HG03571 (cell line): Measurements from ENCODE around the gene SLC38A9.

Experiments
- ATAC-seq: cut with Tn5 transposase; IDR thresholded peaks from one replicate; pipeline ENCODE4 v1.9.1; 2021; ENCODE audit not compliant: unreplicated experiment

The SLC38A9 gene

DNA sequence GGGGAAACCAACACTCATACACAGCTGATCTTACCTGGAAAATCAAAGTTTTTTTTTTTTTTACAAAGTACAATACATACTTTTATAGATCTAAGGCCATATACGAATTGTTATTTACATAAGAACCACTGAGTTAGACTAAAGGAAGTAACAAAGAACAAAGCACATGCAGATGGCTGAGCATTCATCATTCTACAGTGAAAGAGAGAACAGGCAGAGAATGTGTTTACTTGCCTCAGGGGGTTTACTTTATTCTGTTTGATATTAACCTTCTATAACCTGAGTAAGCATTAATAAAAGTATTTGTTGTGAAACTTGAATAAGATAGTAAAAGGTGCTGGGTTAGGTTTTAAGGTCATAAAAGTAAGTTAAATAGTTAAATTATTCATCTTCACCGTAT is 54.7 kb downstream of the SLC38A9 start:
- no peak for ATAC-seq

DNA sequence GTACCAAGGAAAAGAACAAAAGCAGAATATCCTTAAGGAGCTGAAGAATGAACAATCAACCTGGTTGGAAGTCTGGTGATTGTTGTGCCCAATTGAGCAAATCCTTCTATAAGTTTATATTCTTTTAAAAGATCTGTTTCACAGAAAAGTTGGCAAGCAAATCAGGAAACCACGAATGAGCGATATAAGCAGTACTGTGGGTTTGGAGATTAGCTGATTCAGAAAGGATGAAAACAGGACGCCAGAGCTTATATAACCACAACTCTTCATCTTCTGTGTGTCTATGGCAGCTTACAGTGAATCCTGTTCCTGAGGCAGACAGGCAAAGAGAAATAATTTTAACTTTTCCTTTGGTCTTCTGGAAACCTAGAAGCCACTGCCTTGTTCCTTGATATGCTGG is 61.7 kb downstream of the SLC38A9 start:
- ATAC-seq: no peak

- no peak for ATAC-seq
Measured at GRCh38 chr5:55649963-55650362, 62.2 kb downstream of the SLC38A9 start.

- no peak for ATAC-seq
Measured at GRCh38 chr5:55645304-55645703, 66.8 kb downstream of the SLC38A9 start.

GRCh38 chr5:55638455-55638854 is 73.7 kb downstream of the SLC38A9 start:
- ATAC-seq: no peak

GRCh38 chr5:55638051-55638450 is 74.1 kb downstream of the SLC38A9 start:
- no peak for ATAC-seq

GRCh38 chr5:55636683-55637082 is 75.4 kb downstream of the SLC38A9 start:
- ATAC-seq: no peak

DNA sequence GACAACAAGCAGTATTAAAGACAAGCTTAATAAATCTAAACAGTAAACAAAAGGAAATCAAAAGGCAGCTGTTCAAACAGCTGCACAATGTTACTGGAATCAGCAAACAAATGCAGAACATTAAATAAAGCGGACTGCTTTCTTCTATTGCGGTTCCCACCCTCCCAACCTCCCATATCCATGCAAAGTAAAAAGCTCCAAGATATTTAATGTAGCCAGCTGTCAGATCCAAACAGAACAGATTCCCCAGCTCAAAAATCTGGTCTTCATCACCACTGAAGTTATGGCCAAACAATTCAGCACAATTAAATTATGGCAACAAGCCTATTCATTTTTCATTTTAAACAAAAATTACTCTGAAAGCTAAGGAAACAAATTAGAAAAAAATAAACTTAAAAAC is 75.9 kb downstream of the SLC38A9 start:
- no peak for ATAC-seq

DNA sequence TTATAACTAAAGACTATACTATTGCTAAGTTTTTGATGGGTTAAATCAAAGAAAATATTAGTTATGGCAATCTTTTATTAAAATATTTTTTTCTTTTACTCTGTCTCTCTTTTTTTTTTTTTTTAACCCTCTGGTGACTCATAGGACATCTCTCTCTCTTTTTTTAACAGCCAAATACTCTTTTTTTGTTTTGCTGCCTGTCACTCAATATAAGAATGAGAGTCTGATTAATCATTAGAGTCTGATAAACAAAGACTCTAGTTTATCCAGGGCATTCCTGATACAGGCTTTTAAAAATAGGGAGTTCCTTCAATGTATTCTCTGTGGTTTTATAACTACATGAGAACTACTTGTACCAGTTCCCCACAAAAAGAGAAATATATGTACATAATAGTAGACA is 77.3 kb downstream of the SLC38A9 start:
- ATAC-seq: no peak

DNA sequence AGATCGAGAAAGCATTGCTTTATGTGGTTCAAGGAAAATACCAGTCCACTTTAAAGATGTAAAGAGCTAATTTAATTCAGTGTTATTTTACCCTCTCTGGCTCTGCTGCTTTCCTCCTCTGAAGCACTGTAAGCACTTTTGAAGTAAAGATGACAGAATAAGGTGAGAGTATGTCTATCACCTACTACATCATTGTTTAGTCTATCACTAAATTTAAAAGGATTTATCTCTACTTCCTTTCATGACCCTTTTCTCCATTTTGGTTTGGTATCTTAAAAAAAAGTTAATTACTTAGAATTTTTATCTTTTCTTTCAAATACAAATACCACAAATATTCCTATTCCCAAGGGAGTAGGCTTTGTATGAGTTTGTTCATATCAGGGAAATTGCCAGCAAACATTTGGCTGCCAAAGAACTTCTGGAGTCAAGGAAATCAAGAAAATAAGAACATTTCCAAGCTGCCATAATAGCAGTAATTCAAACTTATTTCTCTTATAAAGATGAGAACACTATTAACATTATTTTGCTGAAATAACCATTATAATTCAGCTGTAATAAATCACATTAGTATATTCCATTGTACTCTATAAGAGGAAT is 77.8 kb downstream of the SLC38A9 start:
- no peak for ATAC-seq

- no peak for ATAC-seq
Measured at GRCh38 chr5:55633574-55634208, 78.4 kb downstream of the SLC38A9 start.

DNA sequence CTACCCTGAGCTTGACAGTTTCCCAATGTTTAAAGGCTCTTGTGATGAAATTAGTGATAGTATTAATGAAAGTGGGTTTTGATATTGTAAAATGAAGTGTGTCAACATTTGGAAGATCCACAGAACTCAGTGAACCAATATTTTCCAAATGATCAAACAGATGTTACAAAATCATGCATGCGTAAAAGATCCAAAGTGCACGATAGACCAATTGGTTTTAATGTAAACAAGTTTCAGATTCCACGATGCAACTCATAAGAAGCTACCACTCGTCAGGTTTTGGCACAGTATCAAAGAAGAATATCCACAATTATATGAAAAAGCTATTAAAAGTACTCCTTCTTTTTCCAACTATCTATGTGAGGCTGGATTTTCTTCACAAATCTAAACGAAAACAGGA is 82.3 kb downstream of the SLC38A9 start:
- no peak for ATAC-seq

DNA sequence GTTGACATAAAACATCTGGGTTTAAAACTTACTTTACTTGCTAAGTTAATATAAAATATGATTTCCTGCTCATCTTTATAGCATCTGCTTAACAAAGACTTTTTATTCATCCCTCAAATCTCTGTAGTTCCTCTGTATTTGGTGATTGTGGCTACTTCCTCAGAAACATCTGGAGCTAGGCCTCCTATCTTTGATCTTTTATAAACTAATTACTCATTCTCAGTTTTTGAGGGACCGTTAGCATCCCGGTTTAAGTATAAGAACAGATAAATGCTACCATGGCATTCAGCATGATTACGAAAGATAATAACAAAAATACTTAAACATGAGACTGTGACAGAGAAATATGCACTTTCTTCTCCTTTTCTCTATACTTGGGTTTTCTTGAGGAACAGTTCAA is 85.3 kb downstream of the SLC38A9 start:
- ATAC-seq: no peak

DNA sequence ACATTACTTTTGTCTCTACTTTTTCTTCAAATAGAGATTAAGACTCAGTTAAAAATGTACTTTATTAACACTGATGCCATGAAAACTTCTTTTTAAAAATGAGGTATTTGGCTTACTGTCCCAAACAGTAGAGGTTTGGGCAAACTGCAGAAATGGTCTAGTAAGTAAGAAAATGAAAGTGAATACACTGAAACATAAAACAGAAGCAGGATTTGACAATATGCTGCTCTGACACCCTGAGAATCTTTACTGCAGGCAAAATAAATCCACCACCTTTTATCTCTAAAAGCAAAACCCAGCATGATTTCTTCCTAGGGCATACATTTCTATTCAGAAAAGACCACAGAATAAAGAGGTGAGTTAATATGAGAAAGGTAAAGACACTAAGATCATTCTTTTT is 86.2 kb downstream of the SLC38A9 start:
- ATAC-seq: no peak

GRCh38 chr5:55625589-55625909 is 86.6 kb downstream of the SLC38A9 start:
- ATAC-seq: no peak

DNA sequence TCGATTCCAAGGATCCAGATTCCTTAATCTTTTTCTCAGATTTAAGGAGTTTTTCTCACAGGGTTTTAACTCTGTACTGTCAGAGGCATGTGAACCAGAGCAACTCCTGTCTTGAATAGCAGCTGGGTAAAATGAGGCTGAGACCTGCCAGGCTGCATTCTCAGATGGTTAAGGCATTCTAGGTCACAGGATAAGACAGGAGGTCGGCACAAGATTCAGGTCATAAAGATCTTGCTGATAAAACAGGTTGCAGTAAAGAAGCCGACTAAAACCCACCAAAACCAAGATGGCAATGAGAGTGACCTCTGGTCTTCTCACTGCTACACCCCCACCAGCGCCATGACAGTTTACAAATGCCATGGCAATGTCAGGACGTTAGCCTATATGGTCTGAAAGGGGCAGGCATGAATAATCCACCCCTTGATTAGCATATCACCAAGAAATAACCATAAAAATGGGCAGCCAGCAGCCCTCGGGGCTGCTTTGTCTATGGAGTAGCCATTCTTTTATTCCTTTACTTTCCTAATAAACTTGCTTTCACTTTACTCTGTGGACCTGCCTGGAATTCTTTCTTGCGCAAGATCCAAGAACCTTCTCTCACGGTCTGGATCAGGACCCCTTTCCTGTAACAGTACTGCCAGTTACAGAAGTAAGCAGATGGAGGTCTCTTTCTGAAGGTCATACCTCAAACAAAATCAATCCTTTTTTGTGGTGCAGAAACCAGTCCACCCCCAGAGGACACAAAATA is 87.1 kb downstream of the SLC38A9 start:
- no peak for ATAC-seq

DNA sequence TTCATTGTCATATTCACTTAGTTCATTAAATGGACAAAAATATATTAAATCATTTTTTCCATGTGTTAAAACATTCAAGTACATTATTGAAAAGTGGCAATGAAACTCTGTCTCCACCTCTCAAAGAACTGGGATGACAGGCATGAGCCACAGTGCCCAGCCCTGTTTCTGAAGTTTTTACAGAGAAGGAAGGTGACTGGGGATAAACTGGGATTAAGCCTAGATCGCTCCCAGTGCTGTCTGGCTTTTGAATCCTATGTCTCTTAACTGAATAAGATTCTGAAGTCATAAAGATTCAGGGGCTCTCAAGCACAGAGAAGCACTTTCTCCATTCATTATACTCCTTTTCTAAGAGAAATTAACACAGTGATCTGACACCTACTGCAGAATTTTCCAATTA is 88.3 kb downstream of the SLC38A9 start:
- ATAC-seq: no peak

DNA sequence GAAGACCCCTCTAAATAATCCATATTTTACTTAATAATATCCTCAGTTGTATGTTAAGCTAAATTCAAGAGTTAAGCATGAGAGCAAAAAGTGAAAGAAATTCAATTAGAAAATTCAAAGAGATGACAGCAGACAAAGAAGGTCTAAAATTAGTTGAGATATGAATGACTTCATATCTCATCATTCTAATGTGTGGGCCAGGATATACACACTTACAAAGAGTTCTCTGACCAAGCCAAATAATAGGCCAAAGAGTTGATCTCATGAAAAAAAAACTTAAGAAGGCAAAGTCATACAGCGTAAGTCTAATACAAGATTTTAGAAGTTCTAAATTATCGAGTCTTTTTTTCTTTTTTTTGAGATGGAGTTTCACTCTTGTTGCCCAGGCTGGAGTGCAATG is 89.7 kb downstream of the SLC38A9 start:
- ATAC-seq: no peak

- no peak for ATAC-seq
Measured at GRCh38 chr5:55621229-55621628, 90.9 kb downstream of the SLC38A9 start.

GRCh38 chr5:55620766-55621160 is 91.4 kb downstream of the SLC38A9 start:
- no peak for ATAC-seq

- ATAC-seq: no peak
Measured at GRCh38 chr5:55620009-55620765, 91.9 kb downstream of the SLC38A9 start.

DNA sequence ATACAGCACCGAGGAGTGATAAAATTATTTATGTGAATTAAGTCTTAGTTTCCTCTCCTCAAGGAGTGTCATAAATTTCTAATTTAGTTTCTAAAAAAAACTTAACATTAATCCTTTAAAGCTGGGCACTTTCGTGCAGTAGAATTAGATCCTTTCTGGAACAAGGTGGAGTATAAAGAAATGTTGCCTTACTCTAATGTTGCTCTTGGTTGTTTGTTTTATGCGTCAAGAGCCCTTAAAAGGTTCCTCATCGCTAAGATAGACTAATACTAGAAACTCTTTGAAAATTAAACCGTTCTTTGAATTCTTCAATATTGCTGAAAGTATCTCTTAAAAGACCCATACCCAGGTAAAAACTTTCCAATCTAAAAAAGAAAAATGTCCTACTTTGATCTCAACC is 93.8 kb downstream of the SLC38A9 start:
- no peak for ATAC-seq
